Measurements from ENCODE around the gene IL17A.

DNA sequence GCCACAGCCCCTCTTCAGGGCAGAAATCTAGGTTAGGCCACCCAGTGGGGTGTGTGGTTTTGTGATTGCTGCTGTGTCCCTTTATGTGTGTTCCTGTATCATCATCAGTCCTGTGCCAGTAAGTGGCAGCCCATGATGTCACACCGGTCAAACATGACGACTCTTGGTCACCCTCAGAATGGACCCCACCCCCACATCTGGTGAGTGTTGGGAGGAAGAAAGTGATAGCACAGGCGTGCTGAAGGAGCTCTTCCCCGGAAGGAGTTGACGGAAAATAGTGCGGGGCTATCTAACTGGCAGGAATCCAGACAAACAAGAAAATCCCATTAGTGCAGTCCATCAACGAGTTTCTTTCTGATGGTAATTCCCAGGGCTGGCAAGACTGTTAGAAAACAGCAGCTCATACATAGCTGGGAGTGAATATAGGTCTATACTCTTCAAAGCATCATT, 33.4 kb upstream of the IL17A start:
- TF ChIP-seq, protein P1, sequence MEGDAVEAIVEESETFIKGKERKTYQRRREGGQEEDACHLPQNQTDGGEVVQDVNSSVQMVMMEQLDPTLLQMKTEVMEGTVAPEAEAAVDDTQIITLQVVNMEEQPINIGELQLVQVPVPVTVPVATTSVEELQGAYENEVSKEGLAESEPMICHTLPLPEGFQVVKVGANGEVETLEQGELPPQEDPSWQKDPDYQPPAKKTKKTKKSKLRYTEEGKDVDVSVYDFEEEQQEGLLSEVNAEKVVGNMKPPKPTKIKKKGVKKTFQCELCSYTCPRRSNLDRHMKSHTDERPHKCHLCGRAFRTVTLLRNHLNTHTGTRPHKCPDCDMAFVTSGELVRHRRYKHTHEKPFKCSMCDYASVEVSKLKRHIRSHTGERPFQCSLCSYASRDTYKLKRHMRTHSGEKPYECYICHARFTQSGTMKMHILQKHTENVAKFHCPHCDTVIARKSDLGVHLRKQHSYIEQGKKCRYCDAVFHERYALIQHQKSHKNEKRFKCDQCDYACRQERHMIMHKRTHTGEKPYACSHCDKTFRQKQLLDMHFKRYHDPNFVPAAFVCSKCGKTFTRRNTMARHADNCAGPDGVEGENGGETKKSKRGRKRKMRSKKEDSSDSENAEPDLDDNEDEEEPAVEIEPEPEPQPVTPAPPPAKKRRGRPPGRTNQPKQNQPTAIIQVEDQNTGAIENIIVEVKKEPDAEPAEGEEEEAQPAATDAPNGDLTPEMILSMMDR (IDR thresholded peaks at IDR 0.05; ENCODE audit: insufficient read depth, low read length, poor library complexity, severe bottlenecking): no peak
- no peak for TF ChIP-seq EZH2phosphoT487 (conservative IDR thresholded peaks at IDR 0.05; ENCODE audit: low read length)
